Measurements from ENCODE around the gene UBE2V1.
"Not testable (repeated sequence)": the region's sequence is repeated elsewhere in the genome, so short reads cannot be mapped to it uniquely, and the experiment has no call there.

Gene UBE2V1

DNA sequence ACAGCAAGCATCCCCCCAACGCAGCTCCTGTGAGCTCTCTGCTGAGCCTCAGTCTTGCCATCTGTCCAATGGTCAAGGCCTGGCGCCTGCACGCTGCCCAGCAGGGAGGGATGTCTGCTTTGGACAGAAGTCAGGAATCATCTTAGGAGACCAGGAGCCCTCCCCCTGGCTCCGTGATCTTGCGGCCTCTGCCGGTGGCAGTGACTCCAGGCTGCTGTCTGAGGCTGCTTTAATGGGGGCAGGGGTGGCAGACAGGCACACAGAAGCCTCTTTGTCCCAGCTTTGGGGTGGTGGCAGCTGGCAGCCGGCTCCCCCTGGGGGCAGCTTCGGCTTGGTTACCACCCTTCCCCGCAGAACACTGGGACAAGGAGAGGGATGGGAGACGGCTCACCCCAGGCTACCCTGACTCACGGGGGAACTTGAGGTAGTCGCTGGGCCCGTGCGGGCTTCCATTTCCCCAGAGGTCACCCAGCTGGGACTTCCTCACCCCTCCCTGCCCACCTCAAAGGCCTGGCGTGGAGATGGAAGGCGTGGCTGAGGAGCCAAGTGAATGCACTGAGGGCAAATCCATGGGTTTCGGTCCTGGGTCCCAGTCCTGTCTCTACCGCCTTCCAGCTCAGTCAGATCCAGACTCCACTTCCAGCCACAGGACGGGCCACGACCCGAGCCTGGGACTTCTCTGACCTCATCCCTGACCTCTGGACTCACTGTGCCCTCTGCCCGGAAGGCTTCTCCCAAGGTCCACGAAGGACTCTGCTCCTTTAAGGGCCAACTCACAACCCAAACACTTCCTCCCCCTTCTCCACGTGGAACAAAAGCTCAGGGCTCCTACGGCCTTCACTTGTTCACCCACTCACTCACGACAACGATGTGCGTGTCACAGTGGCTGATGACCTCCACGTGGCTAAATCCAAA, 25.8 kb upstream of the UBE2V1 start:
- H2AFZ ChIP-seq (ENCODE audit: low read length), result no peak overlapping the region
- no peaks in the 10 kb centered on the region for H3F3A ChIP-seq (ENCODE audit: low read depth)
- no peaks in the 10 kb centered on the region for H3K9me3 ChIP-seq (ENCODE audit: insufficient read depth, low read depth, low read length)
- H4K20me1 ChIP-seq (ENCODE audit: insufficient read depth, low read length, poor library complexity, severe bottlenecking), result peaks cover 15% of the 10 kb centered on the region
- no peak overlapping the region for H3K9ac ChIP-seq (ENCODE audit: low read depth, low read length, poor library complexity, severe bottlenecking)
- no peaks in the 10 kb centered on the region for H3K4me1 ChIP-seq (ENCODE audit: insufficient read depth, low read length, poor library complexity, severe bottlenecking)
- no peak overlapping the region for H3K4me3 ChIP-seq (ENCODE audit: low read length, poor library complexity, severe bottlenecking)
- H3K36me3 ChIP-seq (ENCODE audit: insufficient read depth, low read length), result peaks cover 80% of the 10 kb centered on the region; the same call in 1 of the 2 replicates
- H3K4me2 ChIP-seq (ENCODE audit: low read depth, low read length, poor library complexity, severe bottlenecking), result no peak overlapping the region
- H3K27me3 ChIP-seq (ENCODE audit: insufficient read depth, low read length, poor library complexity, severe bottlenecking), result no peaks in the 10 kb centered on the region
- TF ChIP-seq, protein P1, sequence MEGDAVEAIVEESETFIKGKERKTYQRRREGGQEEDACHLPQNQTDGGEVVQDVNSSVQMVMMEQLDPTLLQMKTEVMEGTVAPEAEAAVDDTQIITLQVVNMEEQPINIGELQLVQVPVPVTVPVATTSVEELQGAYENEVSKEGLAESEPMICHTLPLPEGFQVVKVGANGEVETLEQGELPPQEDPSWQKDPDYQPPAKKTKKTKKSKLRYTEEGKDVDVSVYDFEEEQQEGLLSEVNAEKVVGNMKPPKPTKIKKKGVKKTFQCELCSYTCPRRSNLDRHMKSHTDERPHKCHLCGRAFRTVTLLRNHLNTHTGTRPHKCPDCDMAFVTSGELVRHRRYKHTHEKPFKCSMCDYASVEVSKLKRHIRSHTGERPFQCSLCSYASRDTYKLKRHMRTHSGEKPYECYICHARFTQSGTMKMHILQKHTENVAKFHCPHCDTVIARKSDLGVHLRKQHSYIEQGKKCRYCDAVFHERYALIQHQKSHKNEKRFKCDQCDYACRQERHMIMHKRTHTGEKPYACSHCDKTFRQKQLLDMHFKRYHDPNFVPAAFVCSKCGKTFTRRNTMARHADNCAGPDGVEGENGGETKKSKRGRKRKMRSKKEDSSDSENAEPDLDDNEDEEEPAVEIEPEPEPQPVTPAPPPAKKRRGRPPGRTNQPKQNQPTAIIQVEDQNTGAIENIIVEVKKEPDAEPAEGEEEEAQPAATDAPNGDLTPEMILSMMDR (conservative IDR thresholded peaks at IDR 0.05; ENCODE audit: low read length), result no peak; the same call in 1 of the 2 replicates
- TF ChIP-seq EZH2phosphoT487 (IDR thresholded peaks at IDR 0.05; ENCODE audit: borderline replicate concordance), result no peak
- H3K9me2 ChIP-seq (replicated peaks; ENCODE audit: low read depth, low read length), result no peaks in the 10 kb centered on the region
- peaks cover 69% of the 10 kb centered on the region; the same call in 1 of the 2 replicates for H3K79me2 ChIP-seq (ENCODE audit: insufficient read depth, low read length)

- no peak overlapping the region for H3K4me2 ChIP-seq (ENCODE audit: low read depth, low read length, poor library complexity, severe bottlenecking)
Measured at GRCh38 chr20:50138120-50138478, 25.1 kb upstream of the UBE2V1 start.

DNA sequence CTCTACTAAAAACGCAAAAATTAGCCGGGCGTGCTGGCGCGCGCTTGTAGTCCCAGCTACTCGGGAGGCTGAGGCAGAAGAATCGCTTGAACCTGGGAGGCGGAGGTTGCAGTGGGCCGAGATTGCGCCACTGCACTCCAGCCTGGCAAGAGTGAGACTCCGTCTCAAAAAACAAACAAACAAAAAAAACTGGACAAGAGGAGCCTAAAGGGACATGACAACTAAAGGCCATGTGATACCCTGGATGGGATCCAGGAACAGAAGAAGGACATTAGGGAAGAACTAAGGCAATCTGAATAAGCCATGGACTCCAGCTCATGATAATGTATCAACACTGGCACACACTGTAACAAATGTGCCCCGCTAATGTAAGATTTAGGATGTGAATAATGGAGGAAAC, 24.8 kb upstream of the UBE2V1 start:
- not testable (repeated sequence) for H3F3A ChIP-seq (ENCODE audit: low read depth); H3K27me3 ChIP-seq (ENCODE audit: insufficient read depth, low read length, poor library complexity, severe bottlenecking); H3K4me2 ChIP-seq (ENCODE audit: low read depth, low read length, poor library complexity, severe bottlenecking); H3K4me3 ChIP-seq (ENCODE audit: low read length, poor library complexity, severe bottlenecking); H3K9me3 ChIP-seq (ENCODE audit: insufficient read depth, low read depth, low read length); H3K9me2 ChIP-seq (replicated peaks; ENCODE audit: low read depth, low read length); H3K9ac ChIP-seq (ENCODE audit: low read depth, low read length, poor library complexity, severe bottlenecking); H3K4me1 ChIP-seq (ENCODE audit: insufficient read depth, low read length, poor library complexity, severe bottlenecking); H2AFZ ChIP-seq (ENCODE audit: low read length)
- H3K36me3 ChIP-seq (ENCODE audit: insufficient read depth, low read length), result peaks cover 83% of the 10 kb centered on the region; the same call in 1 of the 2 replicates
- H4K20me1 ChIP-seq (ENCODE audit: insufficient read depth, low read length, poor library complexity, severe bottlenecking), result peaks cover 15% of the 10 kb centered on the region
- H3K79me2 ChIP-seq (ENCODE audit: insufficient read depth, low read length), result peaks cover 67% of the 10 kb centered on the region; the same call in 1 of the 2 replicates

More at GRCh38 chr20:50138120-50138478, 25.1 kb upstream of the UBE2V1 start:
- Histone ChIP-seq H3K4me1 (ENCODE audit: insufficient read depth, low read length, poor library complexity, severe bottlenecking) (no peaks in the 10 kb centered on the region), H3K36me3 (ENCODE audit: insufficient read depth, low read length) (peaks cover 83% of the 10 kb centered on the region; the same call in 1 of the 2 replicates), H3K9me2 (replicated peaks; ENCODE audit: low read depth, low read length) (no peaks in the 10 kb centered on the region), H2AFZ (ENCODE audit: low read length) (no peak overlapping the region), H3K79me2 (ENCODE audit: insufficient read depth, low read length) (peaks cover 68% of the 10 kb centered on the region; the same call in 1 of the 2 replicates), H4K20me1 (ENCODE audit: insufficient read depth, low read length, poor library complexity, severe bottlenecking) (peaks cover 15% of the 10 kb centered on the region), H3K4me3 (ENCODE audit: low read length, poor library complexity, severe bottlenecking) (no peak overlapping the region), H3K9me3 (ENCODE audit: insufficient read depth, low read depth, low read length) (no peaks in the 10 kb centered on the region), H3F3A (ENCODE audit: low read depth) (no peaks in the 10 kb centered on the region), H3K27me3 (ENCODE audit: insufficient read depth, low read length, poor library complexity, severe bottlenecking) (no peaks in the 10 kb centered on the region), H3K9ac (ENCODE audit: low read depth, low read length, poor library complexity, severe bottlenecking) (no peak overlapping the region)
- TF ChIP-seq, protein P1 (conservative IDR thresholded peaks at IDR 0.05; ENCODE audit: low read length), result no peak
- no peak for TF ChIP-seq EZH2phosphoT487 (IDR thresholded peaks at IDR 0.05; ENCODE audit: borderline replicate concordance)
